MM.1S (cell line): ENCODE data around the gene DNPH1.

Experiments
- EZH2 ChIP-seq: fragments of 300-600 bp; sonication (generic); optimal IDR thresholded peaks from 2 replicates; pipeline ENCODE3; 2017; ENCODE audit warnings: low read depth, mild to moderate bottlenecking, antibody characterized with exemption, low read length, mixed read lengths
- TF ChIP-seq, protein P1 (sequence below): fragments of 300-600 bp; sonication (generic); IDR thresholded peaks from 2 replicates; pipeline ENCODE4 v1.5.1; 2016; ENCODE audit warnings: antibody characterized with exemption, low read length, mixed read lengths

DNA sequence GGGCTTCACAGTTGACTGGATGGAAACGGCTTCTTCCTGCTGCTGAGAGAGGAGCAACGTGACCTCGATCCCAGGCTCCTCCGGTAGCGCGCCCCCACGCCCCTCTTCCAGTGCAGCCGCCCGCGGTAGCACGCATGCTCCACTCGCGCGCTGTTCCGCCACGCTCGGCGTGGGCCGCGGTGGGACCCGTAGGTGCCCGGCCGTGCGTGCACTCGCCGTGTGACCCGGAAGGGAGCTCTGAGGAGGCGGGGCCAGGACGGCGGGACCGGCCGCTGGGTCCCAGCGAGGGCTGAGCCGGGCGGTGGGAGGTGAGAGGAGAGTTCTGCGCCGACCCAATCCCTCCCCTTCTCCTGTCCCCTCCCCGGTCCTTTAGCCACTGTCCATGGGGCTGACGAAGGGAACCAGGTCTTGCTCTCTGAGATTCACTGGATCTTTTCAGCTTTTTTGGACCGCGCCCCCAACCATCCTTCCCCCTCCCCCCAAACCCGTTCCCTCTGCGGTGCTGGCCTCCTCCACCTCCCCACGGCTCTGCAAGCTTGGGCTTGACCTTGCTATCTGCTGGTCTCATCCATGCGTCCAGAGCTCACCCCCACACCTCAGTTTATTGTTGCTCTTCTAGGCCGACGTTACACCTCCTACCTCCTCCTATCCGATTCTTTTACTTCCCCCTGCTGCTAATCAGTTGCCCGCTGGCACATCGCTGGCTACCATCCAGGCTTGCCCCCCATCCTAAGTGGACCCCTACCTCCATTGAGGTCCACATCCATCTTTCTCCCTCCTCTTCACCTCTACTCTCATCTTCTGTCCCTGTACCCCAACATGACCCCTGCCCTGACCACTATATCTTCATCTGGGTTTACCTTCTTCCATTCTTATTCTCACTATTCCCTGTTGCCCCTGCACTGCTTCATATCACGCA lies 47.1 kb downstream of the DNPH1 start, which contains the start of gene CUL9:
- TF ChIP-seq, protein P1, sequence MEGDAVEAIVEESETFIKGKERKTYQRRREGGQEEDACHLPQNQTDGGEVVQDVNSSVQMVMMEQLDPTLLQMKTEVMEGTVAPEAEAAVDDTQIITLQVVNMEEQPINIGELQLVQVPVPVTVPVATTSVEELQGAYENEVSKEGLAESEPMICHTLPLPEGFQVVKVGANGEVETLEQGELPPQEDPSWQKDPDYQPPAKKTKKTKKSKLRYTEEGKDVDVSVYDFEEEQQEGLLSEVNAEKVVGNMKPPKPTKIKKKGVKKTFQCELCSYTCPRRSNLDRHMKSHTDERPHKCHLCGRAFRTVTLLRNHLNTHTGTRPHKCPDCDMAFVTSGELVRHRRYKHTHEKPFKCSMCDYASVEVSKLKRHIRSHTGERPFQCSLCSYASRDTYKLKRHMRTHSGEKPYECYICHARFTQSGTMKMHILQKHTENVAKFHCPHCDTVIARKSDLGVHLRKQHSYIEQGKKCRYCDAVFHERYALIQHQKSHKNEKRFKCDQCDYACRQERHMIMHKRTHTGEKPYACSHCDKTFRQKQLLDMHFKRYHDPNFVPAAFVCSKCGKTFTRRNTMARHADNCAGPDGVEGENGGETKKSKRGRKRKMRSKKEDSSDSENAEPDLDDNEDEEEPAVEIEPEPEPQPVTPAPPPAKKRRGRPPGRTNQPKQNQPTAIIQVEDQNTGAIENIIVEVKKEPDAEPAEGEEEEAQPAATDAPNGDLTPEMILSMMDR, result no peak
- TF ChIP-seq EZH2, result no peak
